ENCODE measurements around the gene LRRC47. TPM values are rescaled to one million over a fixed set of nuclear protein-coding genes. Genes with fewer than 3 reads are reported as not detected.

LRRC47 gene
- total and polyA plus RNA-seq, 2 of the 8 experiments (the other 6 are each of a cell fraction or from before 2014, with no cell fraction given): 38.3 to 82.4 TPM

- no peak for TF ChIP-seq ZNF274 (IDR thresholded peaks at IDR 0.05; ENCODE audit: borderline replicate concordance, extremely low read depth, low read length)
- TF ChIP-seq HDAC6 (IDR thresholded peaks at IDR 0.05; ENCODE audit: low read depth, low read length): no peak
- TF ChIP-seq CBX8 (IDR thresholded peaks at IDR 0.05; ENCODE audit: borderline replicate concordance, low read depth, low read length): no peak
- TF ChIP-seq EZH2 (IDR thresholded peaks at IDR 0.05; ENCODE audit: low read depth, low read length, severe bottlenecking): no peak
- no peak for TF ChIP-seq CHD1 (IDR thresholded peaks at IDR 0.05; ENCODE audit: low read depth, low read length)
Observed at GRCh38 chr1:3767328-3767925, 28.9 kb downstream of the LRRC47 start (continued).

Measured in H1 (cell line).